ENCODE data around the gene KRTAP2-4. TPM values are rescaled to one million over a fixed set of nuclear protein-coding genes. Genes with fewer than 3 reads are reported as not detected.
"Not testable (repeated sequence)": the region's sequence is repeated elsewhere in the genome, so short reads cannot be mapped to it uniquely, and the experiment has no call there.

The KRTAP2-4 gene
- total and polyA plus RNA-seq, 2 experiments from 2014 or later: not detected

DNA sequence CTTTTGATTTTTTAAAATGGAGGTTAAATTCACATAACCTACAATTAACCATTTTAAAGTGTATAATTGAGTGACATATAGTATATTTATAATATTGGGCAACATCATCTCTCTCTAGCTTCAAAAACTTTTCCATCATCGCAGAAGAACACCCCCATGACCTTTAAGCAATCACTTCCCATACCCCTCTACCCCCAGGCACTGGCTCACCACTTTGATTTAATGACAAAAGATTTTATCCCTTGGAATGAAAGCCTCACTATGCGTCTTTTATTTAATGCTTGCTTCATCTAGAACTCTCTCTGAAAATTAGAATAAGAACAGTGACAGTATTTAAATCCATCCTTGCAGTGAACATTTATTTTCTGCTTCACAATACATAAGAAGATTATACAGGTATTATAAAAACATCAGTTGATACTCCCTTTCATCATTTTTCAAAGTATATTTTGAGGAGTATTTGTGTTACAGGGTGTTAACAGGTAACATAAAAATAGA is 27.8 kb downstream of the KRTAP2-4 start:
- no peak for DNase-seq (ENCODE audit: low read depth in 1 of 2, low spot score in 1 of 2)
- TF ChIP-seq, protein P1, sequence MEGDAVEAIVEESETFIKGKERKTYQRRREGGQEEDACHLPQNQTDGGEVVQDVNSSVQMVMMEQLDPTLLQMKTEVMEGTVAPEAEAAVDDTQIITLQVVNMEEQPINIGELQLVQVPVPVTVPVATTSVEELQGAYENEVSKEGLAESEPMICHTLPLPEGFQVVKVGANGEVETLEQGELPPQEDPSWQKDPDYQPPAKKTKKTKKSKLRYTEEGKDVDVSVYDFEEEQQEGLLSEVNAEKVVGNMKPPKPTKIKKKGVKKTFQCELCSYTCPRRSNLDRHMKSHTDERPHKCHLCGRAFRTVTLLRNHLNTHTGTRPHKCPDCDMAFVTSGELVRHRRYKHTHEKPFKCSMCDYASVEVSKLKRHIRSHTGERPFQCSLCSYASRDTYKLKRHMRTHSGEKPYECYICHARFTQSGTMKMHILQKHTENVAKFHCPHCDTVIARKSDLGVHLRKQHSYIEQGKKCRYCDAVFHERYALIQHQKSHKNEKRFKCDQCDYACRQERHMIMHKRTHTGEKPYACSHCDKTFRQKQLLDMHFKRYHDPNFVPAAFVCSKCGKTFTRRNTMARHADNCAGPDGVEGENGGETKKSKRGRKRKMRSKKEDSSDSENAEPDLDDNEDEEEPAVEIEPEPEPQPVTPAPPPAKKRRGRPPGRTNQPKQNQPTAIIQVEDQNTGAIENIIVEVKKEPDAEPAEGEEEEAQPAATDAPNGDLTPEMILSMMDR (IDR thresholded peaks at IDR 0.05; ENCODE audit: low read depth, low read length): no peak
- H3K36me3 ChIP-seq: no peaks in the 10 kb centered on the region
- H3K27ac ChIP-seq: no peak overlapping the region
- H3K4me3 ChIP-seq: no peak overlapping the region
- no peaks in the 10 kb centered on the region for H3K27me3 ChIP-seq
- no peaks in the 10 kb centered on the region for H3K4me1 ChIP-seq (ENCODE audit: low read depth)
- H3K9me3 ChIP-seq (ENCODE audit: low read depth): no peaks in the 10 kb centered on the region

DNA sequence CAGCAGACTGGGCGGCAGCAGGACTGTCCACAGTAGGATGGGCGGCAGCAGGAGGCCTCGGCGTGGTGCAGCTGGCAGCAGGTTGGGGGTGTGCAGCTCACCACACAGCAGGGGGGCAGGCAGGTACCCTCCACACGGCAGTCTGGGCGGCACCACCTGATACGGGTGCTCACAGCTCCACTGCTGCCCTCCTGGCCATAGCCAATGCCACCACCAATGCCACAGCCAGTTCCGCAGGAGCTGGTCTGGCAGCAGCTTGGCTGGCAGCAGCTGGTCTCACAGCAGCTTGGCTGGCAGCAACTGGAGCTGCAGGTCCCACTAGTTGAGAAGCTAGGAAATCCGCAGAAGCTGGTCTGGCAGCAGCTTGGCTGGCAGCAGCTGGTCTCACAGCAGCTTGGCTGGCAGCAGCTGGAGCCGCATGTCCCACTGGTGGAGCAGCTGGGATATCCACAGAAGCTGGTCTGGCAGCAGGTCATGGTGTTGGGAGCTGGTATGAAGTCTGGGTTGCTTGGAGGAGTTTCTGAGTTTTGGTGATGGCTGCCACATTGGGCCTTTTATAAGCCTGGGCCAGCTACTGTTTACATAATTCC is 31.2 kb downstream of the KRTAP2-4 start, which contains the start of gene KRTAP1-3:
Gene KRTAP1-3, minus strand, starts transcription at position 529 of the 590 bp plus-strand sequence. Its CDS starts 53 bp downstream, at position 476.
- not testable (repeated sequence) for H3K9me3 ChIP-seq (ENCODE audit: low read depth); H3K36me3 ChIP-seq; H3K27me3 ChIP-seq; H3K27ac ChIP-seq; DNase-seq (ENCODE audit: low read depth in 1 of 2, low spot score in 1 of 2); H3K4me3 ChIP-seq; H3K4me1 ChIP-seq (ENCODE audit: low read depth)

DNA sequence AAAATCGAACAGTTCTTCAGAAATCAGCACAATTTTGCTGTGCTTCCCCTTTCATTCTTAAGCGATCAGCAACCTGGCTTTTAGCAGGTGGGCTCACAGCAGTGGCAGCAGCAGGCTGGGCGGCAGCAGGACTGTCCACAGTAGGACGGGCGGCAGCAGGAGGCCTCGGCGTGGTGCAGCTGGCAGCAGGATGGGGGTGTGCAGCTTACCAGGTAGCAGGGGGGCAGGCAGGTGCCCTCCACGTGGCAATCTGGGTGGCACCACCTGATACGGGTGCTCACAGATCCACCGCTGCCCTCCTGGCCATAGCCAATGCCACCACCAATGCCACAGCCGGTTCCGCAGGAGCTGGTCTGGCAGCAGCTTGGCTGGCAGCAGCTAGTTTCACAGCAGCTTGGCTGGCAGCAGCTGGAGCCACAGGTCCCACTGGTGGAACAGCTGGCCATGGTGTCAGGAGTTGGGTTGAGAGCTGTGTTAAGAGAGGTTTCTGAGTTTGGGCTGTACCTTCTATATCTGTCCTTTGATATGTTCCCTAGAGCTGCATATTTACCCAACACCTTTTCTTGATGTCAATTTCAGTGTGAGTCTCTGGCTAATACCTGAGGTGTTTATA is 35.9 kb downstream of the KRTAP2-4 start, which contains the start of gene KRTAP1-4:
Gene KRTAP1-4, minus strand, starts transcription at position 563 of the 613 bp plus-strand sequence. Its CDS starts 117 bp downstream, at position 446.
- Histone ChIP-seq H3K9me3 (ENCODE audit: low read depth) (no peaks in the 10 kb centered on the region), H3K27ac (no peak within 1 kb of the TSS), H3K36me3 (no peaks in the 10 kb centered on the region), H3K4me3 (no peak within 1 kb of the TSS), H3K27me3 (peaks cover 2% of the 10 kb centered on the region), H3K4me1 (ENCODE audit: low read depth) (no peaks in the 10 kb centered on the region)
- no peak for DNase-seq (ENCODE audit: low read depth in 1 of 2, low spot score in 1 of 2)
- TF ChIP-seq, protein P1 (IDR thresholded peaks at IDR 0.05; ENCODE audit: low read depth, low read length): no peak

DNA sequence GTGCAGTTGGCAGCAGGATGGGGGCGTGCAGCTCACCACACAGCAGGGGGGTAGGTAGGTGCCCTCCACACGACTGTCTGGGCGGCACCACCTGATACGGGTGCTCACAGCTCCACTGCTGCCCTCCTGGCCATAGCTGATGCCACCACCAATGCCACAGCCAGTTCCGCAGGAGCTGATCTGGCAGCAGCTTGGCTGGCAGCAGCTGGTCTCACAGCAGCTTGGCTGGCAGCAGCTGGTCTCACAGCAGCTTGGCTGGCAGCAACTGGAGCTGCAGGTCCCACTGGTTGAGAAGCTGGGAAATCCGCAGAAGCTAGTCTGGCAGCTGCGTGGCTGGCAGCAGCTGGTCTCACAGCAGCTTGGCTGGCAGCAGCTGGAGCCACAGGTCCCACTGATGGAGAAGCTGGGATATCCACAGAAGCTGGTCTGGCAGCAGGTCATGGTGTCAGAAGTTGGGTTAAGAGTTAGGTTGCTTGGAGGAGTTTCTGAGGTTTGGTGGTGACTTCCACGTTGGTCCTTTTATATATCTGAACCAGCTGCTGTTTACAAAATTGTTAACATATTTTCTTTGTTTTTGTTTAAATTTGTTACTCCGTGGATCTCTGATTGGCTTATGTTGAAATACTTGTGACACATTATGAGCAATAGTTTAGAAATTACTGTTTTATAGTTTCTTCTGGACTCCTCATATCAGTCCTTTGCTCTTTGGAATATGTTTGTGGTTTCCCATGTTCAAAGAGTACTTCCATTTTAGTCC is 38.8 kb downstream of the KRTAP2-4 start, which contains the start of gene KRTAP1-5:
Gene KRTAP1-5, minus strand, starts transcription at position 494 of the 757 bp plus-strand sequence. Its CDS starts 53 bp downstream, at position 441.
- Histone ChIP-seq H3K27me3 (peaks cover 2% of the 10 kb centered on the region), H3K4me3 (no peak within 1 kb of the TSS), H3K4me1 (ENCODE audit: low read depth) (no peaks in the 10 kb centered on the region), H3K27ac (no peak within 1 kb of the TSS), H3K36me3 (no peaks in the 10 kb centered on the region), H3K9me3 (ENCODE audit: low read depth) (no peaks in the 10 kb centered on the region)
- peak in 1 of 2 donors; percentile 21 for DNase-seq (ENCODE audit: low read depth in 1 of 2, low spot score in 1 of 2)
- TF ChIP-seq, protein P1 (IDR thresholded peaks at IDR 0.05; ENCODE audit: low read depth, low read length): no peak

DNA sequence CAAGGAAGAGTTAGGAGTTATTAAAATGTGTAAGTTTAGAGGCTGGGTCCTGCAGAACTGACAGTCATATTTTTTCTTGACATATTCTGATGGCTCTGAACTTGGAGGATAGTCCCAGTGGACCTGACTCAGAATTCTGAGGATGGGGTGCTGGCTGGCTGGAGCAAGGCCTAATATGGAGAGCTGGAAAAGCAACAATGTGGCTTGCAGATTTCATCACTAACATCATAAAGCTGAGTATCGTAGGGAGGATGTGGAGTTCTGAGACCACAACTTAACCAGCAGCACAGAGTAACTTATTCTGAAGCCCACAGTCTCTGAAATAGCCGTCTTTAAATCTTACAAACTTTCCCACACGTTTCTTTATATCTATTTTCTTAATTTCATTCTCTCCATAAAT is 41.0 kb downstream of the KRTAP2-4 start:
- H3K27ac ChIP-seq: no peak overlapping the region
- TF ChIP-seq, protein P1 (IDR thresholded peaks at IDR 0.05; ENCODE audit: low read depth, low read length): no peak
- peaks cover 2% of the 10 kb centered on the region for H3K27me3 ChIP-seq
- H3K36me3 ChIP-seq: no peaks in the 10 kb centered on the region
- H3K4me1 ChIP-seq (ENCODE audit: low read depth): no peaks in the 10 kb centered on the region
- no peak for DNase-seq (ENCODE audit: low read depth in 1 of 2, low spot score in 1 of 2)
- H3K4me3 ChIP-seq: no peak overlapping the region
- no peaks in the 10 kb centered on the region for H3K9me3 ChIP-seq (ENCODE audit: low read depth)

All from cardiac muscle cell (in vitro differentiated cells and primary cell).